ENCODE results near the gene PSAPL1. TPM values are rescaled to one million over a fixed set of nuclear protein-coding genes. Genes with fewer than 3 reads are reported as not detected.

The PSAPL1 gene
- total RNA-seq, 1 donor from 2014 or later, result not detected

- DNase-seq, result no peak
Measured at GRCh38 chr4:7382634-7383014, 52.1 kb downstream of the PSAPL1 start.

GRCh38 chr4:7381890-7382633, 52.7 kb downstream of the PSAPL1 start:
- Histone ChIP-seq H3K36me3 (no peaks in the 10 kb centered on the region), H3K4me3 (no peak overlapping the region), H3K27ac (no peak overlapping the region), H3K4me1 (no peaks in the 10 kb centered on the region), H3K27me3 (ENCODE audit: low read depth) (peaks cover 5% of the 10 kb centered on the region), H3K9me3 (no peaks in the 10 kb centered on the region)
- no peak for DNase-seq
- no peak for TF ChIP-seq CTCF (IDR thresholded peaks at IDR 0.05)
- intact Hi-C loops (cut with DNase I), result no loop called here
- no peak for ATAC-seq

More at GRCh38 chr4:7382634-7383014, 52.1 kb downstream of the PSAPL1 start:
- TF ChIP-seq CTCF (IDR thresholded peaks at IDR 0.05), result no peak
- ATAC-seq, result no peak
- Histone ChIP-seq H3K4me1 (no peaks in the 10 kb centered on the region), H3K4me3 (no peak overlapping the region), H3K9me3 (no peaks in the 10 kb centered on the region), H3K27ac (no peak overlapping the region), H3K36me3 (no peaks in the 10 kb centered on the region), H3K27me3 (ENCODE audit: low read depth) (peaks cover 5% of the 10 kb centered on the region)
- intact Hi-C loops (cut with DNase I), result no loop called here

- Histone ChIP-seq H3K9me3 (no peaks in the 10 kb centered on the region), H3K36me3 (no peaks in the 10 kb centered on the region), H3K4me1 (no peaks in the 10 kb centered on the region), H3K4me3 (no peak overlapping the region), H3K27me3 (ENCODE audit: low read depth) (peaks cover 5% of the 10 kb centered on the region), H3K27ac (no peak overlapping the region)
- DNase-seq (peak; percentile 32), ATAC-seq (peak; percentile 25 to 29)
- no peak for TF ChIP-seq CTCF (IDR thresholded peaks at IDR 0.05)
- intact Hi-C loops (cut with DNase I), result no loop called here
Measured at GRCh38 chr4:7381221-7381889, 53.4 kb downstream of the PSAPL1 start.

Small RNA genes within 50 kb of the gene (microRNA-seq; reads per million reads assigned to microRNA genes)
- gene MIR4274 (ENCODE audit: borderline number of aligned reads), result not detected

Other genes with a start within 250 kb of the PSAPL1 start
- gene SORCS2, start 242.4 kb downstream of the PSAPL1 start, total RNA-seq, result 5.8 TPM

Data from lower lobe of right lung (tissue), 2 donors.